NCI-H526 (cell line): ENCODE results near the gene MTA2.

Experiments used
- DNase-seq, 2 experiments: peaks; one replicate each; lab custom pipeline; 2025; lab: John Stamatoyannopoulos, UW

The MTA2 gene

DNA sequence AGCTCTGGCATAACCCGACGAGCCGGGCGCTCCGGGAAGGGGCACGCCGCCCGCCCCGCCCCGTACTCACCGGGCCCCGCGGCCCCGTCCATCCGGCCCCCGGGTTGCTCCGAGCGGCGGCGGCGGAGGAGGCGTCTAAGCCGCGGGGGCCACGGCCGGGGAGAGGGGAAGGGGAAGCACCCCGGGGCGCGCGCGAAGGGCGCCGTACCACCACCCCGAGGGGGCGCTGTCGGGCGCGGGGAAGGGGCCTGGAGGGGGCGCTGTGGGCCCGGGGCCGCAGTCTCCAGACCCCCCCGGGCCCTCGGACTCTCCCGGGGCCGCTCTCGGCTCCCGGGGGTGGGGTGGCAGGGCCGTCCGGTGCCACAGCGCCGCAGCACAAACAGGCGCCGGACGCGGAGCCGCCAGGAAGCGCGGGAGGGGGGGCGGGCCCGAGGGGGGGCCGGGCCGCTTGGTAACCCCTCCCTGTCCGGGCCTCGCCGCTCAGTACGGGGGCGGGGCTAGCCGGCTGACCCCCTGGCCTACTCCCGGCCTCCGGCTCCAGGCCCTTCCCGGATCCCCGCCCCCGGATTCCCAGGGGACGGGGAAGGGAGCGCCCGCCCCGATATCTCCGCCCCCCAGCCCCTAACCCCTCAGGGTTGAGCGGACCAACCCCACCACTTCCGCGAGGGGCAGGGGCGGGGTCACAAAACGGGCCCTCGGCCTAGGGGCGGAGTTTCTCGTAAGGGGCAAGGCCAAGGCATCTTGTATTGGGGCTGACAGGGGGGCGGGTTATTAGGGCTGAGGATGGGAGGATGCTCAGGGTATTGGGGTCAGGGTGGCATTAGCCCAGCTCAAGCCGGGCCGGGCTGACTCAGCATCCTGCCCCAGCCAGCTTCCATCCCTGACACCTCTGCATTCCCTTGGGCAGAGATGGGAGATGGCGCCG, 11.0 kb upstream of the MTA2 start, which contains the start of the genes EML3 and ROM1:
TSS of gene EML3 (minus strand) at position 410 of the 925 bp plus-strand sequence. CDS start at position 92, 318 bp downstream.
TSS of gene ROM1 (plus strand) at position 892 of the 925 bp plus-strand sequence. CDS start at position 917, 25 bp downstream.
- DNase-seq, result peak; percentile 80 to 93

DNA sequence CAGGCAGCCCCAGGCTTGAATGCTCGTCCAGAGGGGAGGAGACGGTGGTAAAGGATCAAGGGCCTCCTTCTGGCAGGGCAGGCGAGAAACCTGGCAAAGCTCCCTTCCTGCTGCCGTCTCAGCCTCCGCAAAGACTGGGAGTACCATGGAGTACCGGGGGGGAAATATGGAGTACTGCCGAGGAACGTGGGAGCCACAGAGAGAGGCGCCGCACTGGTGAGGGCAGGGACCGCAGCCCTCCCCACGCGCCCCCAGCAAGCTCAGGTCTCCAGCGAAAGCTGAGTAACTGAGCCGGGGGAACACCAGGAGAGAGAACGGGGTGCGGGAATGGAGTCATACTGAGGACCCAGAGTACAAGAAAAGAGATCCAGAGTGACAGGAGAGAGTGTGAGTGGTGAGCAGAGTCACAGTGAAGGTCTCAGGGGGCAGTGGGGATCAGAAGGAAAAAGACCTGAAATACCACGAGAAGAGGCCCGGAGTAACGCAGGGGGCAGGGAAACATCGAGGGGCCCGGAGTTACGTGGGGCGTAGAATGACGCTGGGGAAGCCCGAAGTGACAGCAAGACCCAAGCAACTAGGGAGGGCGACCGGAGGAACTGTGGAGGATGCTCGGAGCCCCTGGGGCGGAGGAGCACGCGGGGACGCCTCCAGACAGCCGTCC, 10.2 kb upstream of the MTA2 start:
- peak in 1 of 2 experiments; percentile 70 for DNase-seq

DNA sequence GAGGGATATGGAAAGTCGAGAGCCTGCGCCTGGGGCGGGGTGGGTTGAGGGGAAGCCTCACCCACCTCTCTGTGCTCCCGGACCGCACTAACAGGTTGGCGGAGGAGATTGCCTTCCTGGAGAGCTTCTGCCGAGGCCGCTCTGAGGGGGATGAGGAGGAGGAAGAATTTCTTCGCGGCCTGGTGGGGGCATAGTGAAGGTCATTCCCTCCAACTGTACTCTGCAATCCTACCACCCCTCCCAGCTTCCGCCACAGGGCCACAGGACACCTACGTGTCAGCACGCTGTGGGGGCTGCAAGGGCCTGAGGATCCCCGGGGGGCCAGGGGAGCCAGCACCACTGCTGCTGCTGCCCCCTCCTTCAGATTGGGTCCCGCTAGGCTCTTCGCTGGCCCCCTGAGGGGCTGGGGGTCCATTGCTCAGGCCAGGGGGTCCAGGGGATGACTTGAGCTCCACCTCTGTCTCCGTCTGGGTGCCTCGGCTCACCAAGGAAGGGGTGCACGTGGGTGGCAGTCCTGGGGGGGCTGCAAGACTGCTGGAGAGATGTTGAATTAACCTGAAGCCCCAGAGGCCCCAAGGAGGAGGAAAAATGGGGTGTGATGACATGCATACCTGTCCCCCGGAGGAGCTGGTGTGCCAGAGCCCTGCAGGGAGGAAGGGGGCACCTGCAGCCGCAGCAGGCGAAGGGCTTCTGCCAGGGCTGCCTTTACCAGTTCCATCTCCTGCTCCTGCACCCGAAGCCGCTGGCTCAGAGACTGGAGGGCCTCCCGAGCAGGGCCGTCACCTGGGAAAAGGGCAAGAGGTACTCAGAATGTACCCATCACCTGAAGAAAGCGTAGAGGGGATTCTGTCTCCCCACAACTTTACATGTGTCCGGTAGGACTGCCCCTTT, 9.4 kb upstream of the MTA2 start:
- peak in 1 of 2 experiments; percentile 68 for DNase-seq

DNA sequence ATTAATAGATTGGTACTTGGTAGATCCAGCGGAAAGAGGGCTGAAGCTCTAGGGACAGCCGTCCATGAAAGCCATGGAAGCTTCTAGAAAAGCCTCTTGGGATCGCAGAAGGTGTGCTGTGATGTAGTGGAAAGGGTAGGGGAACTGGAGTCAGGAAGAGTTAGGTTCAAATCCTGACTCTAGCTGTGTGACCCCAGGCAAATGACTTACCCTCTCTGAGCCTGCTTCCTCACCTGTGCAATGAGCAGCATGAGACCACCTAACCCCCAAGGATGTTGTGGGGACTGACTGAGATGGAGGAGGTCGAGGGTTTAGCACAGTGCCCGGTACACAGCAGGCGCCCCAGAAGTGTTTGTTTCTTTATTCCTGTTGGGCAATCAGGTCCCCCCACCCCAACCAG, 8.7 kb upstream of the MTA2 start:
- DNase-seq, result no peak

DNA sequence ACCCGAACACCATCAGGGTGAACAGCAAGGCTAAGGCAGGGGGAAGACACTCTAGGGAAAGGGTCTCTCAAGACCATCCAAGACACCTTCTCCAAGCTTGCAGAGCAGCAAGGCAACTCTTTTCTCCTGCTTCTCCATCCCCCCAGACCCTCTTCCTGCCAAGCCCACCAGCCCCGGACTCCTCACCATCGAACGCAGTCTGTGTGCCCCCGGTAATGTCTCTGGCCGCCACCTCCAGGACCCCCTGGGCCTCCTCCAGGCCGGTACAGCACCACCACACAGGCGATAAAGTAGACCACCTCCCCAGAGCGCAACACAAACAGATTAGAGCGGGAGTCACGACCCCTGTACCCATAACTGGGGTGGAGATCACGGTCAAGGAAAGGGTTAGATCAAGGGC, 7.1 kb upstream of the MTA2 start:
- DNase-seq, result no peak

DNA sequence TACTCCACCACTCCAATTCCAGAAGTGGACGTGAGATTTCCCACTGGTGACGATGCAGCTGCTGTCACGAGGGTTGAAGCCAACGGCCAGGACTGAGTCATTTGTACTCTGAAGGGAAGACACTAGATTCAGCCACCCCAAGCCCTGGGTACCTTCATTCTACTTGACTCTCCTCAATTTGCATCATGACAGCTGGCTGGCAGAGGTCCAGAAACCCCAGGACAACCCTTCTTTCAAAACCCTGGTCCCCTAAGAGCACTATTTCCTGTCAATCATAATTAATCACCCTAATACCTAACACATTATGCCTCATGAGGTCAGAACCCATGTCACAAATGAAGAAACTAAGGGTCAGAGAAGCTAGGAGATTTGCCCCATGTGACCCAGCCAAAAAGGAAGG, 6.0 kb upstream of the MTA2 start:
- peak in 1 of 2 experiments; percentile 26 for DNase-seq

DNA sequence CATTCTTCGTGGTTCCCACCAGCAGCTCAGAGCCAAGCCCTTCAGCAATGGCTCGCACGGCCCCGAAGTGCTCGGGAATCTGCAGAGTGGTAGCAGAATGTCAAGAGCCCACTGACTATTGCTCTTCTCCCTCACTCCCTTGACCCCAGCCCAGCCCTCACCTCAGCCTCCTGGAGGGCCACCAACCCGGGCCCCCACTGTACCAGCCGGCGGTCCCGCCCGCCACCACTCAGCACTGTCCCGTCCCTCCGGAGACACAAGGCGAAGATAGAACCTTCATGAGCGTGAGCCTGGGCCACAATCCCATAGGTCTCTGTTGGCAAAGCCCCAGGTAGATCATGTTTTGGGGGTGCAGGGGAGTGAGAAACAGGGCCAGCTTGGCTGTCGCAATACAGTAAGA, 4.2 kb upstream of the MTA2 start:
- no peak for DNase-seq

DNA sequence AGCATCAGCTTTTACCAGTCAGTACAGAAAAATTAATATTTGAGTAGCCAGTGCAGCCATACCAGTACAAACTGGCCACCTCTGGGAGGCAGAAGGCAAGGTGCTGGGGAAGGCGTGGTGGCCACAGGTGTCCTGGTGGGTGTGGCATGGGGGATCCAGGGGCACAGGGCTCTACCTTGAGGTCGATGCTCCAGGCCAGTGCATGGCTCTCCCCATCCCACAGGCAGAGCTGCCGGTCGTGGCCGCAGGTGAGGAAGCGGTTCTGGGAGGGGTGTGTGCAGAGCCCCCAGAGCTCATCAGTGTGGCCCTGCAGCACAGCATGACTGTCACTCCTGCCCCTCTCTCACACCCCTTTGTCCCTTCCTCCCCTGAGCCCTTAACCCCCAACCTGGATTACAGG, 3.8 kb upstream of the MTA2 start:
- DNase-seq, result no peak

DNA sequence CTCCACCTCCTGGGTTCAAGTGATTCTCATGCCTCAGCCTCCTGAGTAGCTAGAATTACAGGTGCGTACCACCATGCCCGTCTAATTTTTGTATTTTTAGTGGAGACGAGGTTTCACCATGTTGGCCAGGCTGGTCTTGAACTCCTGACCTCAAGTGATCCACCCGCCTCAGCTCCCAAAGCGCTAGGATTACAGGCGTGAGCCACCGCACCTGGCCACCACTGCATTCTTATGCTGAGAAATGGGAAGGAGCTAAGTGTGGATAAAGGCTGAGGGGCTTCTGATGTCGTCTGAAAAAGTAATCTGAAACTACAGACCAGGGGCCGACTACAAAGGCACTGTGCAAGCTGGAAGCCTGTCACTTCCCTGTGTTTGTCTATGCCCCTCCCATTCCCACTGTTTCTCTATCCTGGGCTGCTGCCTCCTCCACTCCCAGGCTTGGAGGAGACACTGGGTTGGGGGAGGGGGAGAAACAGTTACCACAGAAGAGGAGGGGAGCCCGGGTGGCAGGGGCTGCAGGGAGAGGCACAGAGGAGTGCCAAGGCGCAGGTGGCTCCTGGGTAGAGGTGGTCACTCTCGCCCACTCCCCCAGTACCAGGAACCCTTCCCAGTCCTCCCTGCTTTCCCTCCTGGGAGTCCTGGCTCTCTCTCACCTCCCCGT, 2.9 kb upstream of the MTA2 start:
- DNase-seq, result peak; percentile 36 to 65

DNA sequence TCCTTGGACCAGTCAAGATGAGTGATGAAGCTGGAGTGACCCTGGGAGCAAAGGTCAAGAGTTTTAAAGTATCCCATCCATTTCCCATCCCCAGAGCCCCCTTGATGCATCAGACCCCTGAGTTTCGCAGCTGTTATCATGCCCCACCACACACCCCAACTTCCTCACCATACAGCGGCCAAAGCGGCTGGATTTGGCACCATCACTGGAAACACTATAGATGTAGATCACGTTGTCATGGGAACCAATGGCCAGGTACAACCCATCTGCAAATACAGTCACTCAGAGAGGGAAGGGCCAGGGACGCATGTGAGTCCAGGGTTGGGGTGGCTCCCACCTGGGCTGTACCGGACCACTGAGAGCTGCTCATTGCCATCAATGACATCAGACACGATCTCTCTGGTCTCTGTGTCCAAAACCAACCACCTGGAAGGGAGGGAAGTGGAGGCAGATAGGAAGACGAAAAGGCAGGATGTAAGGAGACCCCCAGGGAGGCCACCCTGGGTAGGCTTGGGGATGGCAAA, 2.2 kb upstream of the MTA2 start:
- no peak for DNase-seq

DNA sequence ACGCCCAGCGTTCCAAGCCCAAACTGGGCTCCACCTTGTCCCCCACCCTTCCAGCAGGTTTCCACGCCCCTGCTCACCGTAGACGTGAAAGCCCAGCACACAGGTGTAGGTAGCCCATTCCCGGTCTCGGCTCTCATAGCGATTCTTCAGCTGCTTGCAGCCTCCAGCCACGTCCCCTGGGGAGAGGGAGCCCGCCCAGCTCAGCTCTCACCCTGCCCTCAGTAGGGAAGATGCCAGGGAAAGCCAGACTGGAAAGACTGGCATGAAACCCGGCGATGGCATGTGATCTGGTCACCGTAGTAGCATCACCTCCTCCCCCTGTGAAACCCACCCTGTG, 1.4 kb upstream of the MTA2 start:
- peak in 1 of 2 experiments; percentile 73 for DNase-seq

DNA sequence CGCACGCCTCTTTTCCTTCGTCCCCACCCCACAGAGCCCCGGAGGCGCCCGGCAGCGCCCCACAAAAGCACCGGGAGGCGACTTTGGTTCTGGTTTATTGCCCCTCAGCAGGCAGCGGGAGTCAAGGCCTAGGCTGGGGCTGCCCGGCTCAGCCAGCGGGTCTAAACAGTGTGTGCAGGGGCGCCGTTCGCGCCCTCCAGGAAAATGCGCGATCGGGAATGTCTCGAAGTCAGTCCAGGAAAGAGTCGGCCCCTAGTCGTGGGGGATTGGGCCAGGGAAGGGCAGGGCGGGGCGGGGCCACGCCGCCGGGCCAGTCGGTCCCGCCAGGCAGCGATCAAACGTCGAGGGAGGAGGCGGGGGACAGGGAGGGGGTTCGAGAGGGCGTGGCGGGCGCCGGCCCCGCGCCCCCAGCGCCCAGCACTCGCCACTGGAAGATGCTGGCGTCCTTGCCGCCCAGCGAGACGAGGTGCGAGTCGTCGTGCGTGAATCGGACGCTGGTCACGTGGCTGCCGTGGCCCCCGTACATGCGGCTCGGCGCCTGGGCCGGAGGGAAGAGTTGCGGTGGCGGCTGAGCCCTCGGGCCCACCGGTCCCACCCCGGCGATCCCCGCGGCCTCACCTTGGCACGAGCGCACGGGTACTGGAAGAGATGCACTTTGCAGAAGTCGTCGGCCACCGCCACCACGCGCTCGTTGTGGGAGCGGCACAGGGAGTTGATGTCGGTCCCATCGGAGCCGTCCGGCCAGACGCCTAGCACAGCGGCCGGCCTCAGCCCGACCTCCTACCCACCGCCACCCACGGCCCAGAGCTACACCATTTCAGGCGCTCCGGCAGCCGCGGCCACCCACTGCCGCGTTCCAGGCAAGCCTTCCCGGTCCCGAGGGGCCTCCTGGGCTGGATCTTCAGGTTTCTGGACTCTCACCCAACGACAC, 741 bp upstream of the MTA2 start:
- peak in 1 of 2 experiments; percentile 96 for DNase-seq

DNA sequence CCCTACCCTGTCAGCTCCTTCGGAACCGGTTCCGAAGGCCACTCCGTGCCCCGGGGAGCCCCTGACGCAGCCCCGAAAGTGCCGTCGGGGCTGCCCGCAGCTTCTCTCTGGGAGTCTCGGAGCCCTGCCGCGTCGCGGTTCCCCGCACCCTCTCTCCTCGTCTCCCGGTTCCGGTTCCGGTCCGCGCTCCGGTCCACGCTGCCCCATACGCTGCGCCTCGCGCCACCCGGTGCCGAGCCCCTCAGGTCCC, 618 bp downstream of the MTA2 start:
- DNase-seq, result no peak

DNA sequence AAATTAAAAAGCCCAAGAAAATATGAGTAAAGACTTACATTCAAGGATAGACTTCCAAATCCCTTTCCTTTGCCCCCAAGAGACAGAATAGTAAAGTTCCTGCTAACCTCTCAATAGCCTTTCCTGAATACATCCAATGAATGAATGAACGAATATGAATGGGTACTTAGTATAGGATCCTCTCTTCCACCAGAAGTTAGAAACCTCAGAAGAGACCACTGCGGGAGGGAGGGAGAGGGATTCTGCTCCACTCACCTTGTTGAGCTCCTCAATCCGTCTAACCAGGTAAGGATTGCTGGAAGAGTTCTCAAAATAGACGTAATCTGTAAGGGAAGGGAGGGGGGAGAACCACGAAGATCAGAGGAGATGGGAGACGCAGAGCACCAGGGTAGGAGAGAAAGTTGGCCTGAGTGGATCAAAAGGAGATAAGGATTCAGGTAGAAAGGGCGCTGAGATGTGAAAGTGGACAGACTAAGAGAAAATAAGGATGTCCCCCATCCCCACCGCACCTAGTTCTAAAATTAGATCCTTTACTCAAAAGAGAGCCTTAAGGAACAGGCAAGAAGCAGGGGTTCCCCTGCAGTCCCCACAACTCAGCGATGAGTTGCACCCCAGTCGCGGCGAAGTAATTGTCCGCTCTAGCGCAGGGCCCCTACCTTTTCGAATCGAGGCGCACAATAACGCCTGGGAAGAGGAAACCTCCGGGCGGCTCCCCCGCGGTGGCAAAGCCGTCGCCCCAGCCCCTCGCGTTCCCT, 1.1 kb downstream of the MTA2 start:
- DNase-seq, result peak in 1 of 2 experiments; percentile 47

DNA sequence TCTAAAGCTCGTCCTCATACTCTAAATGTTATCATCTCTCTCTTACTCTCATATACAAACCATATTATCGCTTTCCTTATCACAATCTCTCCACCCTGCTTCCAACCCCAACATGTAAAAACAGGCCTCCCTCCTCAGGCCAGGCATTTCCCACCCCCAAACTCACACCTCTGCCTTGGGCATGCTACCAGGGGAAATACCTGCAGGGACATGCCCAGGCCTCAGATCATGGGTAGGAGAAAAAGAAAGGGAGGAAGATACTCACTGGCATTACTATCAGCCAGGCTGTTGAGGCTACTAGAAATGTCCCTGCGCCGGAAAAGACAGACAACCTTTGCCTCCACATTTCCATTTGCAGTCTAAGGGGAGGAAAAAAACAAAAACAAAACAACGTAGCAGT, 1.8 kb downstream of the MTA2 start:
- DNase-seq, result peak in 1 of 2 experiments; percentile 30

DNA sequence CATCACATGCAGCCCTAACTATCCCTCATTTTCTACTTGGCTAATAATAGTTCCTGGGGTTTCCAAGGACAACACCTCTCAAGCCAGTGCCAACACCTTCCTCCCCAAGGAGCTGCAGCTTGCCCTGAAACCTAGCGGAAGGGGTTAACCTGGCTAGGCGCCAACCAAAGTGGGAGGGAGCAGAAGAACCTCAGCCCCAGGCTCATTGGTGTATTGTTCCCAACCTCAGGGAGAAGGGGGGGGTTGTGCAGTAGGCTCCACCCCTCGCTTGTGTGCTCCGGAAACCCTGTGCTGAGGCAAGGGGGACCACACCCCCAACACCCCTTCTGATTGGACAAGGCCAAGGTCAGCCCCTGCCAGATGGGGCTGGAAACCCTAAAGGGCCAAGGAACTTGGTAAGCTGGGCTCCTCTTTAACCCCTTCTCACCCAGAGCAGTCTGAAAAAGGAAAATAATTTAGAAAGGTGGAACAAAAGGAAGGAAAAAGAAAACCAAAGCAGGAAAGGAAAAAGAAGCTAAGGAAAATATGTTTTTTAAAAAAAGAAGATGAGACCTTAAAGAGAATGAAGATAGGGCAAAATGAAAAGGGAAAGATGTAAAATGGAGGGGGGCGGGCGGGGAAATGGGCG, 2.5 kb downstream of the MTA2 start:
- peak; percentile 99 to 100 for DNase-seq

DNA sequence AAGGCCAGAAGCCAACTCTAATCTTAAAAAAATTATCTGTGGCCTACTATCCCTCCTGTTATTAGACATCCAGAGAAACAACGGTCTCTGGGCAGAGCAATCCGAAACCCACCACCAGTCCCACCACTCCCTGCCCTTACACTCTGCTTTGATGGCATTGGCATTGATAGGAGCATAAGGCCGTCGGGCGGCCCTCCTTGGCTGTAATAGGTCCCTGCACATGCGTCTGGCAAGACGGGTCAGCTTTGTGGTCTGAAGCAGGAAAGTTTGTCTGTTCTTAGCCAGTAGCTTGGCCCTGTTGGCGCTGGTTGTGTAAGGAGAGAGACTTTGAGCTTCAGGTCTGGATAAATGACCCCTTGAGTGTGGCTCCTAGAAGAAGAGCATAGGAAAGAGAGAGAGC, 6.5 kb downstream of the MTA2 start:
- no peak for DNase-seq

DNA sequence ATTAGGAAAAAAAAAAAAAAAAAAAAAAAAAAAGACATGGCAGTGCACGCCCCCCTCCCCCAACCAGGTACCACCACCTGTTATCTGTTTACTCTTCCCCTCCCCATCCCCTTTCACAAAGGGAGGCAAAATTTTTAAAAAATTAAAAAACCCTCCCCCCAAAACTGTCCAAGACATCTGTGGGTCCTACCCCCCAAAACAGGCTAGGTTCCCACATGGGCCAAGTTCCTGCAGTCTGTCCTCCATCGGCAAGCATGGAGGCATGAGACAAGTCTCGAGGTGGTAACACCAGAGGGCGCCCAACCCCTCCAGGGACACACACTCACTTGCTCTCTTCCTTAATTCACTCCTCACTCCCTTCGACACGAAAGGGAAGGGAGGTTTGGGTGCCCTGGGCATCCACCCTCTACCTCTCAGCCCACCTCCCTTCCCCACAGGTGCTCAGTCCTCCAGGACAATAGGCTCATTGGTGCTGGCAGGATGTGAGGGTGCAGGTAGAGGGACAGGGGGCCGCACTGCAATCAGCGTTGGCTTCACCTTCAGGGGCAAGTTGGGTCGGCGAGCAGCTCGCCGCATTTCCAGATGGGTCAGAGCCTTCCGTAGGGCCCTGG, 8.1 kb downstream of the MTA2 start:
- DNase-seq, result peak; percentile 79 to 94

DNA sequence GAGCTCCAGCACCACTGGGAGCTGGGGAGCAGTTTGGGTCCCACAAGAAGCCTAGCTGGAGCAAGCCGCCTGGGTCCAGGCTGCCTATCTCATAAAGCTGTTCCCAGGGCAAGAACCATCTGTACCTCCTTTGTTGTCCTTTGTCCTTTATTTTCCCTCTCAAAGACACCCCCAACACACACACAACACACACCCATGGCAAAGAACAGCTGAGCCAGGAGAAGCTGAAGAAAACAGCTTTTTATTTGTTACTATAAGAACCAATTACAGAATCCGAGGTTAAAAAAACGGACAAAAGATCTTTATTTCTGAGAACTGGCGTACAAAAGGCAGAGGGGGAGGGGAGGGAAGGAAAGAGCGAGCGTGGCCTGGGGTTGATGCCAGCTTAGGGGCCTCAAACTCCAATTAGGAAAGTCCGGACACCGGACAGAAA, 8.7 kb downstream of the MTA2 start:
- no peak for DNase-seq
